Aorta (tissue), 5 donors: ENCODE measurements around the gene TBRG1. TPM values are rescaled to one million over a fixed set of nuclear protein-coding genes. Genes with fewer than 3 reads are reported as not detected.

ENCODE experiments used
- ATAC-seq: fragments of 200-7000 bp; cut with Tn5 transposase; one replicate; pipeline ENCODE4 v1.9.1; 2022; ENCODE audit warnings: moderate library complexity; ENCODE audit not compliant: low FRiP score
- DNase-seq, 2 donors: peaks; one replicate each; pipeline ENCODE4 v3.0.0-alpha.2; 2020
- H3K27ac ChIP-seq, 2 donors: one replicate each; pipeline ENCODE4 v1.5.1; 2013; ENCODE audit warnings: low read length in 2 of 2, mild to moderate bottlenecking in 2 of 2, moderate library complexity in 2 of 2, control low read depth in 1 of 2, inconsistent platforms in 1 of 2, low read depth in 1 of 2
- H3K27me3 ChIP-seq, 2 donors: one replicate each; pipeline ENCODE4 v1.6.1; 2013; ENCODE audit warnings: control low read depth in 1 of 2, low read length in 1 of 2, mild to moderate bottlenecking in 1 of 2, moderate library complexity in 1 of 2; ENCODE audit not compliant: insufficient read depth in 2 of 2, control insufficient read depth in 1 of 2
- H3K36me3 ChIP-seq, 2 donors: one replicate each; pipeline ENCODE4 v1.6.1; 2013; ENCODE audit warnings: control low read depth in 1 of 2, low read length in 1 of 2, mild to moderate bottlenecking in 1 of 2; ENCODE audit not compliant: insufficient read depth in 2 of 2, control insufficient read depth in 1 of 2
- H3K4me1 ChIP-seq, 2 donors: one replicate each; pipeline ENCODE4 v1.6.1; 2013; ENCODE audit warnings: low read length in 2 of 2, control low read depth in 1 of 2, mild to moderate bottlenecking in 1 of 2, moderate library complexity in 1 of 2; ENCODE audit not compliant: insufficient read depth in 2 of 2, control insufficient read depth in 1 of 2
- H3K4me3 ChIP-seq, 2 donors: one replicate each; pipeline ENCODE4 v1.5.1; 2013; ENCODE audit warnings: low read length in 2 of 2, control low read depth in 1 of 2, mild to moderate bottlenecking in 1 of 2
- H3K9me3 ChIP-seq: one replicate; pipeline ENCODE4 v1.6.1; 2013; ENCODE audit warnings: mild to moderate bottlenecking, low read length; ENCODE audit not compliant: control insufficient read depth
- WGBS, 2 donors: extraction: QIAGEN DNeasy Blood & Tissue Kit; methylation state at CpG; one replicate each; pipeline ENCODE4 v1.1.7; 2013; 5-methylcytosine and 5-hydroxymethylcytosine counted together
- intact Hi-C, 2 donors: fragments of 100-400 bp; cut with DNase I; formaldehyde crosslinking; loops; one replicate each; pipeline versions ENCODE4 v1.14.2 to v1.15.0; 2022
- long read RNA-seq, 2 donors: library from polyadenylated mRNA; unstranded; transcript quantifications; one replicate each; pipeline ENCODE4 v2.0.0, GENCODE V29; 2020 to 2021
- polyA plus RNA-seq, 2 donors: library from polyadenylated mRNA; stranded (reverse); fragments of 200-250 nt; gene quantifications; one replicate each; pipeline ENCODE4 v1.2.3, GENCODE V29; 2013
- total RNA-seq, 2 donors: library from RNA; stranded (reverse); fragmentation: NEBNext Ultra II Directional; extraction: Animal tissue kit (Norgen Biotek cat#: 25700); gene quantifications; one replicate each; pipeline ENCODE4 v1.2.1, GENCODE V29; 2021
- donor health status: healthy with polysubstance abuse.
- donor health status: Bipolar disorder and iron deficiency.
- donor health status: DM: no; HTN: no; CAD: no.
- donor health status: DM: no; HTN: no; CAD: no.
- donor health status: DM: yes; HTN: yes; CAD: no.

Gene TBRG1, protein sequence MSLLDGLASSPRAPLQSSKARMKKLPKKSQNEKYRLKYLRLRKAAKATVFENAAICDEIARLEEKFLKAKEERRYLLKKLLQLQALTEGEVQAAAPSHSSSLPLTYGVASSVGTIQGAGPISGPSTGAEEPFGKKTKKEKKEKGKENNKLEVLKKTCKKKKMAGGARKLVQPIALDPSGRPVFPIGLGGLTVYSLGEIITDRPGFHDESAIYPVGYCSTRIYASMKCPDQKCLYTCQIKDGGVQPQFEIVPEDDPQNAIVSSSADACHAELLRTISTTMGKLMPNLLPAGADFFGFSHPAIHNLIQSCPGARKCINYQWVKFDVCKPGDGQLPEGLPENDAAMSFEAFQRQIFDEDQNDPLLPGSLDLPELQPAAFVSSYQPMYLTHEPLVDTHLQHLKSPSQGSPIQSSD
- total RNA-seq (10 to 100 TPM; 42.7 to 47.9 TPM), polyA plus RNA-seq (10 to 100 TPM; 20.5 to 65.4 TPM)
- long read RNA-seq, donor 1, full-length matches to known transcripts = 16 of 91 reads
- long read RNA-seq, donor 1, partial matches to known transcripts = 4 of 91 reads
- long read RNA-seq, donor 1, other reads (novel, unspliced or antisense) = 71 of 91 reads
- long read RNA-seq, donor 2, full-length matches to known transcripts = 13 of 38 reads
- long read RNA-seq, donor 2, partial matches to known transcripts = 7 of 38 reads
- long read RNA-seq, donor 2, other reads (novel, unspliced or antisense) = 18 of 38 reads

- Histone ChIP-seq H3K27ac (peak within 1 kb of the TSS; percentile 78 to 80), H3K4me1 (no peaks in the 10 kb centered on the region), H3K27me3 (no peaks in the 10 kb centered on the region), H3K36me3 (peaks cover 3 to 7% of the 10 kb centered on the region in 2 donors), H3K9me3 (no peaks in the 10 kb centered on the region), H3K4me3 (peak within 1 kb of the TSS; percentile 62 to 82)
- intact Hi-C loops = no loop called here
- DNase-seq = peak; percentile 94
- ATAC-seq = peak; percentile 97
- WGBS, 2 donors = 0% methylated on average over 57 of the region's 57 CpGs
Measured at GRCh38 chr11:124622531-124623451, at the start of gene TBRG1. TSS of gene TBRG1 (plus strand) at chr11:124622864. CDS start at chr11:124623084, 220 bp downstream.

GRCh38 chr11:124577716-124578427 is 44.8 kb upstream of the TBRG1 start:
- intact Hi-C loops = no loop called here
- Histone ChIP-seq H3K4me3 (no peak overlapping the region), H3K27ac (no peak overlapping the region), H3K9me3 (no peaks in the 10 kb centered on the region), H3K4me1 (no peaks in the 10 kb centered on the region), H3K36me3 (no peaks in the 10 kb centered on the region), H3K27me3 (no peaks in the 10 kb centered on the region)
- ATAC-seq = no peak
- 28 to 40% methylated on average over 6 of the region's 6 CpGs for WGBS, 2 donors
- DNase-seq = no peak

DNA sequence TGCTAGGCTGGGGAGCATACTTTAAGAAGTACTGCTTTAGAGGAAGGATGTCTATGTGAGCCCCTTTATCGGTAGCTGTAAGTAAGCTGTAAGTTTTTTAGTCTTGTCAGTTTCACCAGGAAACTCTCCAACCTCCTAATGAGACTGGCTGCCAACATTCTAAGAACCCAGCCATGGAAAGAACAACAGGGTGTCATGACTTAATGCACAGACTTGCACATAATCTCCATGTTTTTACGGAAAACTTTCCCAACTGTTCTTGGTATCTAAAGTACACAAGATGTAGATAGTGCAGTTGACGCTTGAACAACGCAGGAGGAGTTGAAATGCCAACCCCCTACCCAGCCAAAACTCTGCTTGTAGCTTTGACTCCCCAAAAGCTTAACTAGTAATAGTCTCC is 43.9 kb upstream of the TBRG1 start:
- Histone ChIP-seq H3K36me3 (no peaks in the 10 kb centered on the region), H3K9me3 (no peaks in the 10 kb centered on the region), H3K4me1 (no peaks in the 10 kb centered on the region), H3K4me3 (no peak overlapping the region), H3K27ac (no peak overlapping the region), H3K27me3 (no peaks in the 10 kb centered on the region)
- intact Hi-C loops = no loop called here
- DNase-seq (no peak), ATAC-seq (no peak)
- 4 to 11% methylated on average over 4 of the region's 4 CpGs for WGBS, 2 donors

- intact Hi-C loops = loop anchor here in 1 of 2 donors (10.0 kb wide), 2 partner anchors 167 to 507 kb away; no protein-coding TSS in a partner anchor
- no peak for DNase-seq
- Histone ChIP-seq H3K9me3 (no peaks in the 10 kb centered on the region), H3K27ac (no peak overlapping the region), H3K4me3 (no peak overlapping the region), H3K4me1 (no peaks in the 10 kb centered on the region), H3K27me3 (no peaks in the 10 kb centered on the region), H3K36me3 (no peaks in the 10 kb centered on the region)
- no peak for ATAC-seq
- WGBS, 2 donors = 84 to 91% methylated on average over 6 of the region's 6 CpGs
Measured at GRCh38 chr11:124581817-124582216, 40.8 kb upstream of the TBRG1 start.

DNA sequence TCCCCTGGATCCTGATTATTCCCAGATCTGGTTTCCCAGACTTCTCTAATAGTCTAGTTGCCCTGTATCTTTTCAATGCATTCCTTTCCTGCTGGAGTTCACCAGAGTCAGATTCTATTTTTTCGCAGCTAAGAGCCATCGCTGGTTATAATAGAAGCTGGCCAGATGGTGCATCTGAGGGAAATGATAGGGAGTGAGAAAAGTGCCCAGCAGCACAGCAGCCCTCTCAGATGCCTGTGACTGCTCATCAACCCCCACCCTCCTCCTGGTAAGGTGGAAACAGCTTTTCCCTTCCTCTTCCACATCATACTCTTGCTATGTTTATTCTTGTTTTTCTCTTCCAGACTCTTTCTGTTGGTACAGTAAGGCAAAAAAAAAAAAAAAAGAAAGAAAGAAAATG is 40.1 kb upstream of the TBRG1 start:
- Histone ChIP-seq H3K36me3 (no peaks in the 10 kb centered on the region), H3K27me3 (no peaks in the 10 kb centered on the region), H3K4me1 (no peaks in the 10 kb centered on the region), H3K27ac (no peak overlapping the region), H3K9me3 (no peaks in the 10 kb centered on the region), H3K4me3 (no peak overlapping the region)
- DNase-seq = no peak
- 77 to 85% methylated on average over 2 of the region's 2 CpGs for WGBS, 2 donors
- intact Hi-C loops = loop anchor here in 1 of 2 donors (10.0 kb wide), 2 partner anchors 168 to 508 kb away; no protein-coding TSS in a partner anchor
- ATAC-seq = no peak

DNA sequence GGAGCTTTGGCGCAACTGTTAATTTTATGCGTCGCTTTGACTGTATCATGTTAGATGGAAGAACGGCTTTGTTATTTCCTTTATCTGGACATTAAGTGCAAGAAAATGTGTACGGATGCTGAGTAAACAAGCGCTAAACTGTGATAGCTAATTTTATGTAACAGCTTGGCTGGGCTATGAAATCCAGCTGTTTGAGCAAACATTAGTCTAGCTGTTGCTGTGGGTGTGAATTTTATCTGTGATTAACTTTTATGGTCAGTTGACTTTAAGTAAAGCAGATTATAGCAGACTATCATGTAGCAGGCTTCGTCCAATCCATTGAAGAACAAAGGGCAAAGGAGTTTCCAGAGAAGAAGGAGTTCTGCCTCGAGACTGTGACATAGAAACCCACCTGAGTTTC is 38.9 kb upstream of the TBRG1 start:
- Histone ChIP-seq H3K27ac (no peak overlapping the region), H3K36me3 (no peaks in the 10 kb centered on the region), H3K4me1 (no peaks in the 10 kb centered on the region), H3K4me3 (no peak overlapping the region), H3K9me3 (no peaks in the 10 kb centered on the region), H3K27me3 (no peaks in the 10 kb centered on the region)
- intact Hi-C loops = loop anchor here in 1 of 2 donors (10.0 kb wide), 2 partner anchors 169 to 509 kb away; no protein-coding TSS in a partner anchor
- WGBS, 2 donors = 90 to 91% methylated on average over 8 of the region's 8 CpGs
- DNase-seq (no peak), ATAC-seq (no peak)

GRCh38 chr11:124584681-124585372 is 37.8 kb upstream of the TBRG1 start:
- intact Hi-C loops = loop anchor here (5.0 to 10.0 kb wide), 4 partner anchors 170 to 513 kb away; no protein-coding TSS in a partner anchor
- H3K4me3 ChIP-seq = no peak overlapping the region
- ATAC-seq = no peak
- H3K36me3 ChIP-seq = no peaks in the 10 kb centered on the region
- no peaks in the 10 kb centered on the region for H3K27me3 ChIP-seq
- DNase-seq = no peak
- no peak overlapping the region for H3K27ac ChIP-seq
- no peaks in the 10 kb centered on the region for H3K4me1 ChIP-seq
- H3K9me3 ChIP-seq = no peaks in the 10 kb centered on the region
- WGBS, 2 donors = 26 to 34% methylated on average over 4 of the region's 4 CpGs
